ENCODE measurements around the gene SEC14L1. TPM values are rescaled to one million over a fixed set of nuclear protein-coding genes. Genes with fewer than 3 reads are reported as not detected.
"Not testable (repeated sequence)": the region's sequence is repeated elsewhere in the genome, so short reads cannot be mapped to it uniquely, and the experiment has no call there.

The SEC14L1 gene
- total RNA-seq (2014; rRNA removed; shearing (Covaris generic)) = 13.5 and 24.9 TPM in 2 replicates

DNA sequence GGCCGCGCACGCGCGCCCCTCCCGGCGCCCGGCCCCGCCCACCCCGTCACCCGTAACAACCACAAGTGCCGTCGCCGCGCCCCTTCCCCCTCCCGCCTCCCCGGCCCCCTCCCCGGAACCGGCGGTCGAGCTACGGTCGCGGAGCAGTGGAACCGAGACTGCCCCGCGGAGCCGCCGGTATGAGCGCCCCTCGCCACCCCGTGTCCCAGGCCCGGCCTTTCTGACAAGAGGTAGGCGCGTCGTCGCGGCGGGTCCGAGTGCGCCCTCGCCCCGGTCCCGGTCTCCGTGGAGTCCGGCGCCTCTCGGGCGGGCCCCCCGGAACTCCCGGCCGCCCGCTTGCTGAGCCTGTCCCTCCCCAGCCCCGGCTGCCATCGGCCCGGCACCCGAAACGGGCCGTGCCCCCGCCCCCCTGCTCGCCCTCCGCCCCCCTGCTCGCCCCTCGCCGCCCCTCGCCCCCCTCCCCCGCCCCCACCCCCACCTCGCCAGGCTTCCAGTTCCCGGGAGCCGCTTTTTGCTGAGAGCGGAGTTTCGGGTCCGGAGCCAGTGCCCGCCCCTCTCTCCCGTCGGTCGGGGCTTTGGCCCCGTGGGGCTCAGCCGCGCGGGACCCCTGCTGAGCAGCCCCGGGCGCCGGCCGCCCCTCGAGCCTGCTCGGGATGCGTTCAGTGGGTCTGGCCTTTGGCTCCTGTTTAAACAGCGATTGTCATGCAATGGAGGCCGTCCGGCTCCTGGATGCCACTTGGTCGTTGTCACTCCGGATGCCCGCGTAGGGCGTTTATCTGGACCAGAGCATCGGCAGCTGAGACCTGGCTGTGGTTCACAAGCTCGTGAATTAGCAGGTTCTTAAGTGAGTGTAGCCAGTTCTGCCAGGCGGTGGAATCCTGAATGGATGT, at the start of gene SEC14L1:
TSS of gene SEC14L1 (plus strand) at position 92 of the 890 bp plus-strand sequence. CDS start 2,628 bp downstream, outside the sequence.
- peak; percentile 50 for DNase-seq (ENCODE audit: low read depth)

DNA sequence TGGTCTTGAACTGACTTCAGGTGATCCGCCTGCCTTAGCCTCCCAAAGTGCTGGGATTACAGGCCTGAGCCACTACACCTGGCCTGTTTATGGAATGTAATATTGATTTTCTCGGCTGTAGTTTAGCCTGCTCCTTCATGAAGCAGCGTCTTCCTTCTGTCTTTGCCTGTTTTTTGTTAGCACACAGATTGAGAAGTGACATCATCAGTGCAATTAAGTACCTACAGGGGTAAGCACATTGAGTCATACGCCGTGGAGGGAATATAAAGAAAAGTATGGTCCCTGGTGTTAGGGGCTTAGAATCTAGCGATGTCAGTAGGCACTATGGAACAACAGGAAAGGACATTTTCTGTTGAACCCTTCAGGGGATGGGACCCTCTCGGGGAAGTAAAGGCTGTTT, 48.7 kb upstream of the SEC14L1 start:
- no peak for DNase-seq (ENCODE audit: low read depth)

DNA sequence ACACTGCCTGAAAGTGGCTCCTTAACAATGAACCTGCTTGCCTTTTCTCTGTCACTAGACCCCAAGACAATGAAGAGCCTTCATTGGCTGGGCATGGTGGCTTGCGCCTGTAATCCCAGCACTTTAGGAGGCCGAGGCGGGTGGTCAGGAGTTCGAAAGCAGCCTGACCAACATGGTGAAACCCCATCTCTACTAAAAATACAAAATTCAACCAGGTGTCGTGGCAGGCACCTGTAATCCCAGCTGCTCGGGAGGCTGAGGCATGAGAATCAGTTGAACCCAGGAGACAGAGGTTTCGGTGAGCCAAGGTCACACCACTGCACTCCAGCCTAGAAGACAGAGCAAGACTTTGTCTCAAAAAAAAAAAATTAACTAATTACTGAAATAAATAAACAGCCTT, 45.3 kb upstream of the SEC14L1 start:
- no peak for DNase-seq (ENCODE audit: low read depth)

- DNase-seq (ENCODE audit: low read depth) = peak; percentile 40
These were observed 44.1 kb upstream of the SEC14L1 start for GRCh38 chr17:77096570-77097214.

GRCh38 chr17:77097631-77098180, 43.1 kb upstream of the SEC14L1 start:
- DNase-seq (ENCODE audit: low read depth) = no peak

GRCh38 chr17:77098884-77099545, 41.8 kb upstream of the SEC14L1 start:
- peak; percentile 45 for DNase-seq (ENCODE audit: low read depth)

DNA sequence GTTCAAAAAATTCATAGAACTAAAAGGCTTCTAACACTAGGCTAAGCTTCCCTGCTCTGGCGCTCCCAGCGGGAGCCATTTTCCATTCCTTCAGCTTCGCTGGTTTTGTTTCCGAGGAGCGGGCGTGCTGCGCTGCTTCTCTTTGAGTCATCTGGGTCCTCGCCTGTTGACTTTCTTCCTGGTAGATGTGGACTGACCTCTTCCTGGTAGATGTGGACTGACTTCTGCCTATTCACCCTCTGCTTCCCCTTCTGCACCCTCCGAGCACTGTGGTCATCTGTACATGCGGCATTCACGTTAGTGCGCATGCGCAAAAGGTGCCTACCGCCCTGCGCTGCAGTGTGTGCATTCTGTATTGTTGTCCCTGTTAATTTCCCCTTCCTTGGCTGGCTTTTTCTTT, 40.8 kb upstream of the SEC14L1 start:
- no peak for DNase-seq (ENCODE audit: low read depth)

DNA sequence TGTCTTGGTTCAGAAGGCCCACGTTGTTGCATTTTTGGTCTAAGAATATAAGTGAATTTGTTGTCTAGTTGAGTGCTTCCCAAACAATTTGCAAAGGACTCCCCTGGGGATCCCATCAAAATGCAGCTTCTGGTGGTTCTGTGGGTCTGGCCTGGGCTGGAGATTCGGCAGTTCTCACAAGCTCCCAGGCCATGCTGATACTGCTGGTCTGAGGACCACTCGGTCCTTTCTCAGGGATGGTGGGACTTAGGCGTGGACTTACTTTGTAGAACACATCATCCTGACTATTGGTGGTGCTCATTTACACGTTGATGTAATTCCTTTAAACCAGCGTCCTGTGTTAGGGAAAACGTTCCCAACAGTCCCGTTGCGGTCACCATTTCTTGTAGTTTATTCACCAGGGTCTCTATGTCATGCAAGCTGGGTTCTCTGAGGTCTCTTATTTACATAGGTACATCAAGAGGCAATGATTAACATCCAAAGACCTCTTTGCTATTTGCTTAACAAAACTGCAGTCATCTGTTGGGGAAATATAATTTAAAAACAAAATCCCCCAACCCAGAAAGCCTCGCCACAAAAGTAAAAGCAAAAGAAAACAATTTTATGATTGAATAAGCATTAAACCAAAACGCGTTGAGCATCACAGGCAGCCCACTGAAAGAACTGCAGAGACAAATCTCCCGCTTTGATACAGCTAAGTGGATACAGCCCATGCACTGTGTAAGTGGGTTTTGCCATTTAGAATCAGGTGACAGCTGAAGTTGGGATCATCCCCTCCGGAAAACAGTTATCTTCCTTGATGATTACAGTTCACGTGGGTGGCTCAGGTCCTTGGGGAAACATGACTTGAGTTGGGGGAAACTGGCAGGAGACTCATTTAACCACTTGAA, 39.0 kb upstream of the SEC14L1 start:
- DNase-seq (ENCODE audit: low read depth) = no peak

DNA sequence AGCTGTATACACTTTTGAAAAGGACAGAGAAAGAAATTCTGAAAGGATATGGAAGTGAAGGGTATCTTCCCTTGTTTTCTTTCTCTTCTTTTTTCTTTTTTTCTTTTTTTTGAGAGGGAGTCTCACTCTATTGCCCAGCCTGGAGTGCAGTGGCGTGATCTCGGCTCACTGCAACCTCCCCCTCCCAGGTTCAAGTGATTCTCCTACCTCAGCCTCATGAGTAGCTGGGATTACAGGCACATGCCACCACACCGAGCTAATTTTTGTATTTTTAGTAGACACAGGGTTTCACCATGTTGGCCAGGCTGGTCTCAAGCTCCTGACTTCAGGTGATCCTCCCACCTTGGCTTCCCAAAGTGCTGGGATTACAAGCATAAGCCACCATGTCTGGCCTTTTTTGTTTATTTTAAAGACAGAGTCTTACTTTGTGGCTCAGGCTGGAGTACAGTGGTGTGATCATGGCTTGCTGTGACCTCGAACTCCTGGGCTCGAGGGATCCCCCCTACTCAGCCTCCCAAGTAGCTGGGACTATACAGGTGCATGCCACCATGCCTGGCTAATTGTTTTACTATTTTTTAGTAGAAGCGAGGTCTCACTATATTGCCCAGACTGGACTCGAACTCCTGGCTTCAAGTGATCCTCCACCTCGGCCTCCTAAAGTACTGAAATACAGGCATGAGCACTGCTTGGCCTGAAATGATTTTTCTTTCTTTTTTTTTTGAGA, 38.2 kb upstream of the SEC14L1 start:
- not testable (repeated sequence) for DNase-seq (ENCODE audit: low read depth)

- no peak for DNase-seq (ENCODE audit: low read depth)
These were observed 35.1 kb upstream of the SEC14L1 start for GRCh38 chr17:77105706-77106105.

DNA sequence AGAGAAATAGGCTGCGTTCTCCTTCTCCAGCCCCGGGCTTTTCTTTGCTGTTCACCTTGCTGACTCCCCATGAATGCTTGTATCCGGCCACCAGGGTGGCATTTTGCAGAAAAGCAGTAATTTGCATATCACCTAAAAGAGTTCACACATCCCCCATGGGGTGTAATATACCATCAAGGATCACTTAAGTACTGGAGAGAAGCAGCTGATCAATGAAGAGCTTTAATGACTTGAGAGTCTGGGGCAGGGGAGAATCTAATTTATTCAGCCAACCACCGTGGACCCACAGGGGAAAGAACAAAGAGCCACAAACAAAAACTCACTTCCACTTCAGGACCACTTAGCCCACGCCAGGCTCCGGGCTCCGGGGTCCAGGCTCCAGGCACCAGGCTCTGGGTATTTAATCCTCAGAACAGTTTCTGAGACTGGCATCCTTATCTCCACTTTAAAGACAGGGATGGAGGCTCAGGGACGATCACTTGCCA, 33.9 kb upstream of the SEC14L1 start:
- no peak for DNase-seq (ENCODE audit: low read depth)

DNA sequence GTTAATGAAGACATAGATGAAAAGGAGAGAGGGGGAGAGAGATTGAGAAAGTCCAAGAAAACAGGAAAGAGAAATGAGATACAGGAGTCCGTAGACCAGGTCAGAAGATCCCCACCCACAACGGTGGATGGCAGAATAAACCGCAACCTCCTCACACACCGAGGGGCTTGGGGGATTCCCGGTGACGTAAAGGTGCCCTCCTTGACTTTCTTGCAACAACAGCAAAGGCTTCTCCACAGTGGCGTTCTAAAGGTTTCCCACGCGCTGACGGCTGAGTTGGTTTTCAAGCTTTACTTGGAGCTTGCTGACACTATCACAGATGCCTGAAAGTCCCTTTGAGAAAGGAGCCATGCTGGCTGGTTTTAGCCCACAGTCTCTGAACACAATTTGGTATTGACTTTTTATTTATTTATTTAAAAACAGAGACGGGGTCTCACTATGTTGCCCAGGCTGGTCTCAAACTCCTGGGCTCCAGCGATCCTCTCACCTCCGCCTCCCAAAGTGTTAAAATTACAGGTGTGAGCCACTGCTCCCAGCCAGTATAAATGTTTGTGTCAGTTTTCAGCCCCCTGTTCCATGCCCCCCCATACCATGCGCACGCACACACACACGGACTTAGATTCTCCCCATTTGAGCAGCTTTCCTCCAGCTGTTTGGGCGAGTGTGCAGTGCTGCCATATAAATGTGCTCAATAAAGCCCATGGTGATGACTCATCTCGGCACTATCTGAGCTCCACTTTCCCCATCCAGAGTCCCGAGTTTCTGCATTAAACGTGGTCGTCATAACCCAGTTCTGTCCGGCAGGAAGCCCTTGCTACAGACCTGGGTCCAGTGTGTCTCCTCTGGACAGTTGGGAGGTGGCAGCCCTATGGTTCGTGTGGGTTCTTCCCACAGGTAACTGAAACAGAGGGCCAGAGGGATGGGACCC, 33.0 kb upstream of the SEC14L1 start:
- peak; percentile 61 for DNase-seq (ENCODE audit: low read depth)

- DNase-seq (ENCODE audit: low read depth) = no peak
These were observed 31.5 kb upstream of the SEC14L1 start for GRCh38 chr17:77109159-77109759.

GRCh38 chr17:77109764-77110359, 30.9 kb upstream of the SEC14L1 start:
- DNase-seq (ENCODE audit: low read depth) = peak; percentile 62

- DNase-seq (ENCODE audit: low read depth) = not testable (repeated sequence)
These were observed 29.4 kb upstream of the SEC14L1 start for GRCh38 chr17:77111165-77111933.

DNA sequence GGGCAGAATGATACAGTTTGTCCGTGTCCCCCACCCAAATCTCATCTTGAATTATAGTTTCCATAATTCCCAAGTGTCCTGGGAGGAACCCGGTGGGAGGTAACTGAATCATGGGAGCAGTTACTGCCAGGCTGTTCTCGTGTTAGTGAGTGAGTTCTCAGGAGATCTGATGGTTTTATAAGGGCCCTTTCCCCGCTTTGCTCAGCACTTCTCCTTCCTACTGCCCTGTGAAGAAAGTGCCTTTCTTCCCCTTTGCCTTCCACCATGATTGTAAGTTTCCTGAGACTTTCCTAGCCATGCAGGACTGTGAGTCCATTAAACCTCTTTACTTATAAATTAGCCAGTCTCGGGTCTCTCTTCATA, 28.9 kb upstream of the SEC14L1 start:
- no peak for DNase-seq (ENCODE audit: low read depth)

GRCh38 chr17:77115510-77115909, 25.3 kb upstream of the SEC14L1 start:
- no peak for DNase-seq (ENCODE audit: low read depth)

- DNase-seq (ENCODE audit: low read depth) = no peak
These were observed 24.8 kb upstream of the SEC14L1 start for GRCh38 chr17:77115947-77116346.
